WTC11 (cell line): ENCODE results near the gene PPP1R1B. TPM values are rescaled to one million over a fixed set of nuclear protein-coding genes. Genes with fewer than 3 reads are reported as not detected.

ENCODE experiments used
- ATAC-seq: fragments of 200-7000 bp; cut with Tn5 transposase; 2 replicates; pipeline ENCODE4 v1.10.0; 2021; ENCODE audit warnings: mild to moderate bottlenecking, moderate library complexity
- CTCF ChIA-PET: fragments of 300-600 bp; sonication (Branson Sonifier 250); formaldehyde crosslinking; loops from one replicate; lab custom pipeline; 2021; ENCODE audit warnings: antibody characterized with exemption; lab: Charles Lee
- POLR2A ChIA-PET: fragments of 350-600 bp; sonication (Branson Sonifier 250); formaldehyde crosslinking; loops from one replicate; lab custom pipeline; 2021; ENCODE audit warnings: antibody characterized with exemption; lab: Charles Lee
- DNase-seq: peaks from one replicate; pipeline ENCODE4 v3.0.0; 2021; ENCODE audit warnings: low spot score
- H3K27ac Mint-ChIP-seq: 2 replicates; pipeline ENCODE4 v1.8.0; 2021; ENCODE audit warnings: mixed read lengths
- H3K27me3 Mint-ChIP-seq: 2 replicates; pipeline ENCODE4 v1.8.0; 2021; ENCODE audit warnings: low read depth, mild to moderate bottlenecking, moderate library complexity, mixed read lengths
- H3K36me3 Mint-ChIP-seq: 2 replicates; pipeline ENCODE4 v1.8.0; 2021; ENCODE audit warnings: mixed read lengths
- H3K4me1 Mint-ChIP-seq: 2 replicates; pipeline ENCODE4 v1.8.0; 2022; ENCODE audit warnings: mixed read lengths
- H3K4me3 Mint-ChIP-seq: 2 replicates; pipeline ENCODE4 v1.8.0; 2021; ENCODE audit warnings: mild to moderate bottlenecking, moderate library complexity, mixed read lengths
- H3K9me3 Mint-ChIP-seq: 2 replicates; pipeline ENCODE4 v1.8.0; 2021; ENCODE audit warnings: mixed read lengths
- ATF6 ChIP-seq: sonication (generic); formaldehyde crosslinking; IDR thresholded peaks from 2 replicates; pipeline ENCODE4 v1.8.1; 2023; ENCODE audit warnings: mild to moderate bottlenecking, missing genetic modification reagents
- CREM ChIP-seq: sonication (generic); formaldehyde crosslinking; IDR thresholded peaks from 2 replicates; pipeline ENCODE4 v1.8.1; 2022; ENCODE audit warnings: mild to moderate bottlenecking, missing genetic modification reagents, moderate library complexity
- E2F5 ChIP-seq: sonication (generic); formaldehyde crosslinking; IDR thresholded peaks from 2 replicates; pipeline ENCODE4 v1.8.1; 2022; ENCODE audit warnings: mild to moderate bottlenecking, moderate library complexity, missing genetic modification reagents
- GRHL2 ChIP-seq: fragments of 250-450 bp; sonication (Bioruptor Pico); IDR thresholded peaks from 2 replicates; pipeline ENCODE4 v1.8.0; 2022; ENCODE audit warnings: mild to moderate bottlenecking, moderate library complexity; ENCODE audit not compliant: insufficient replicate concordance, severe bottlenecking
- KAT7 ChIP-seq: sonication (generic); formaldehyde crosslinking; IDR thresholded peaks from 2 replicates; pipeline ENCODE4 v1.8.1; 2023; ENCODE audit warnings: missing genetic modification reagents, mild to moderate bottlenecking, borderline replicate concordance
- MAX ChIP-seq: sonication (generic); formaldehyde crosslinking; IDR thresholded peaks from 2 replicates; pipeline ENCODE4 v1.8.0; 2022; ENCODE audit warnings: mild to moderate bottlenecking, missing genetic modification reagents
- RELA ChIP-seq: sonication (generic); formaldehyde crosslinking; IDR thresholded peaks from 2 replicates; pipeline ENCODE4 v1.8.1; 2022; ENCODE audit warnings: missing genetic modification reagents, mild to moderate bottlenecking, borderline replicate concordance
- SP1 ChIP-seq: sonication (generic); formaldehyde crosslinking; conservative IDR thresholded peaks from 2 replicates; pipeline ENCODE4 v1.8.1; 2022; ENCODE audit warnings: missing genetic modification reagents
- TEAD4 ChIP-seq: sonication (generic); formaldehyde crosslinking; IDR thresholded peaks from 2 replicates; pipeline ENCODE4 v1.8.0; 2022; ENCODE audit warnings: mild to moderate bottlenecking, missing genetic modification reagents
- ZBTB43 ChIP-seq: sonication (generic); formaldehyde crosslinking; IDR thresholded peaks from 2 replicates; pipeline ENCODE4 v1.8.1; 2023; ENCODE audit warnings: mild to moderate bottlenecking, missing genetic modification reagents
- ZMAT4 ChIP-seq: fragments of 250-450 bp; sonication (Bioruptor Pico); IDR thresholded peaks from 2 replicates; pipeline ENCODE4 v1.9.0; 2021; ENCODE audit warnings: mild to moderate bottlenecking
- ZNF232 ChIP-seq: sonication (generic); formaldehyde crosslinking; IDR thresholded peaks from 2 replicates; pipeline ENCODE4 v1.8.0; 2022; ENCODE audit warnings: mild to moderate bottlenecking, missing genetic modification reagents
- ZNF416 ChIP-seq: fragments of 250-450 bp; sonication (Bioruptor Pico); IDR thresholded peaks from 2 replicates; pipeline ENCODE4 v1.9.0; 2021; ENCODE audit warnings: mild to moderate bottlenecking, inconsistent platforms
- ZNF512 ChIP-seq: sonication (generic); formaldehyde crosslinking; IDR thresholded peaks from 2 replicates; pipeline ENCODE4 v1.8.1; 2022; ENCODE audit warnings: missing genetic modification reagents, borderline replicate concordance
- total RNA-seq: library from RNA; stranded (reverse); gene quantifications from 3 replicates; pipeline ENCODE4 v1.2.3, GENCODE V29; 2021

Gene PPP1R1B
- total RNA-seq, 1 experiment from 2014 or later, result 20.5 TPM

- TF ChIP-seq CREM (CRISPR knock-in tag), result 0 out of 2 replicates have a peak, but pooled peaks have one; percentile 45
- TF ChIP-seq MAX (CRISPR knock-in tag), result peak; percentile 62; the same call in 1 of the 2 replicates
- TF ChIP-seq ZNF416 (CRISPR knock-in tag), result no peak
- TF ChIP-seq ZNF232 (CRISPR knock-in tag), result no peak
- TF ChIP-seq E2F5 (CRISPR knock-in tag), result peak; percentile 53; the same call in 1 of the 2 replicates
- no peak for TF ChIP-seq ZMAT4
- TF ChIP-seq KAT7, result 0 out of 2 replicates have a peak, but pooled peaks have one; percentile 50
- TF ChIP-seq ZNF512, result 0 out of 2 replicates have a peak, but pooled peaks have one; percentile 41
- peak; percentile 27; the same call in 1 of the 2 replicates for TF ChIP-seq ZBTB43 (CRISPR knock-in tag)
- TF ChIP-seq ATF6, result no peak
- no peak for TF ChIP-seq GRHL2 (CRISPR knock-in tag)
- TF ChIP-seq TEAD4 (CRISPR knock-in tag), result no peak
These were observed 41.5 kb downstream of the PPP1R1B start, which contains the start of gene PNMT (continued) for GRCh38 chr17:39667945-39668924.

- CTCF ChIA-PET, result interaction anchor here (0.5 to 18.0 kb wide), 13 partner anchors 18 to 122 kb away, joined by 3 to 876 read pairs (median 12); partner anchors contain the start of genes MIEN1, PGAP3 and PPP1R1B
- H3K4me3 Mint-ChIP-seq, result no peak overlapping the region
These were observed 43.4 kb downstream of the PPP1R1B start for GRCh38 chr17:39669897-39670735.

More at GRCh38 chr17:39669897-39670735, 43.4 kb downstream of the PPP1R1B start:
- ATAC-seq (no peak), DNase-seq (no peak)
- Mint-ChIP-seq H3K27me3 (peaks cover 47% of the 10 kb centered on the region), H3K36me3 (no peaks in the 10 kb centered on the region), H3K9me3 (no peaks in the 10 kb centered on the region), H3K4me1 (peaks cover 33% of the 10 kb centered on the region), H3K27ac (no peak overlapping the region)
- POLR2A ChIA-PET, result no interaction called here
- TF ChIP-seq RELA, result 0 out of 2 replicates have a peak, but pooled peaks have one; percentile 13
- no peak for TF ChIP-seq SP1 (CRISPR knock-in tag)
